NCI-H82 (cell line): ENCODE results near the gene CAMK1D.
A peak's percentile ranks its signal among the peaks of the same experiment; 100 is the strongest.
"Not testable (repeated sequence)": the region's sequence is repeated elsewhere in the genome, so short reads cannot be mapped to it uniquely, and the experiment has no call there.

Experiments
- DNase-seq: peaks from one replicate; lab custom pipeline; 2025; lab: John Stamatoyannopoulos, UW

Gene CAMK1D

GRCh38 chr10:12340937-12341336 is 8.4 kb upstream of the CAMK1D start:
- no peak for DNase-seq

DNA sequence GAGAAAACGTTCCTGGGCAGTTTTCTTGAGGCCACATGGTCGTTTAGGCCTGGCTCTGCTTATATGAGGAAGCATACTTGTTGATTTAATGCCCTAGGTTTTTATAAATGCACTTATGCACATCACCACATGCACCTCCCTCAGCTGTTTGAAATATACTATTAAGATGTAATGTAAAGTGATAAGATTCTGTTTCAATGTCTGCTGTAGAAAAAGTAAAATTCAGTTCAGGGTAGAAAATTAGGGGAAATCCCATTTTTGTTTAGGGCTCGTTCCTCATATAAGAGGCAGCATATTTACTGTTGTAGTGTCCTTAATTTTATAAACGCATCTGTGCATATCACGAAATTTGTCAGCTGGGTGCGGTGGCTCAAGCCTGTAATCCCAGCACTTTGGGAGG is 7.8 kb upstream of the CAMK1D start:
- no peak for DNase-seq

DNA sequence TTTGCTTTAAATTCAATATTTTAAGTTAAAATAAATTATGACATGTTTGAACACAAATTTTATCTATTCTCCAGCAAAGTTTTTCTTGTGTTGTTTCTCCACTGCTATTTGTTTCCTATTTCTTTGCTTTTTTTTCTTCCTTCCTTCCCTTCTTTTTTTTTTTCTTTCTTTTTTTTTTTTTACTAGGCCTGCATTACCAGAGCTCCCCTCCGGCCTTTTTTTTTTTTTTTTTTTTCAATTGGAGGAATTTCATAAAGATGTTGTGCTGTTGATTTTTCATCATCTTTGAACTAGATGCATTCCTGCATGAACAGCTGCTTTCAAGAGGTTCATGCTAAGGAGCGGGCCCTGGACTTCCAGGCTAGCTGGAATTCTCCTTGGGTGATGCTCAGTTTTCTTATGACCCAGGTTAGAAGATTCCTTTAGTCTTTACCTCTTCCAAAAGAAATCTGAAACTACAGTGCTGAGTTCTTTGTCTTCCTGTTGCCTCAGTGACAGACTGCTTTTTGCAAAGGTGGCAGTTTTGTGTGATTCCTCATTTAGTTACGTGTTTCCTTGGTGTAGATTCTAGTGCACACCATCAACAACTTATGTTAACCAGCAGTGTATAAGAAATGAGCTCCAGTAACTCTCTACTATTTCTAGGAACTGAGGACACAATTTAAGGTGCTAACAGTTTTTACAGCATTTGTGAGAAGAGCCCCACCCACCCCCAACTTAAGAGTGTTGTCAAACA is 4.8 kb upstream of the CAMK1D start:
- DNase-seq, result no peak

DNA sequence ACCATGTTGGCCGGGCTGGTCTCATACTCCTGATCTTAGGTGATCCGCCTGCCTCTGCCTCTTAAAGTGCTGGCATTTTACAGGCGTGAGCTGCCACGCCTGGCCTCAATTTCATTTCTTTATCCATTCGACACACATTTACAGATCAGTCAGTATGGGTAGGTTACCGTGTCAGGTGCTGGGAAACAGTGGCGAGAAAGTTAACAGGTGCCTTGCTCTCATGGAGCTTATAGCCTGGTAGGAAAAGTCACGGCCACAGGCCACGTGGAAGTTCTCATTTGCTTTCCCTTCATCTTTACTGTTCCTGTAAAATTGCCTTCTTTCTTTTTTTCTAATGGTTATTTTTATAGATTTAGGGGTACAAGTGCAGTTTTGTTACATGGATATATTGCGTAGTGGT is 2.6 kb upstream of the CAMK1D start:
- no peak for DNase-seq

GRCh38 chr10:12348294-12348869 is 965 bp upstream of the CAMK1D start:
- DNase-seq, result no peak

DNA sequence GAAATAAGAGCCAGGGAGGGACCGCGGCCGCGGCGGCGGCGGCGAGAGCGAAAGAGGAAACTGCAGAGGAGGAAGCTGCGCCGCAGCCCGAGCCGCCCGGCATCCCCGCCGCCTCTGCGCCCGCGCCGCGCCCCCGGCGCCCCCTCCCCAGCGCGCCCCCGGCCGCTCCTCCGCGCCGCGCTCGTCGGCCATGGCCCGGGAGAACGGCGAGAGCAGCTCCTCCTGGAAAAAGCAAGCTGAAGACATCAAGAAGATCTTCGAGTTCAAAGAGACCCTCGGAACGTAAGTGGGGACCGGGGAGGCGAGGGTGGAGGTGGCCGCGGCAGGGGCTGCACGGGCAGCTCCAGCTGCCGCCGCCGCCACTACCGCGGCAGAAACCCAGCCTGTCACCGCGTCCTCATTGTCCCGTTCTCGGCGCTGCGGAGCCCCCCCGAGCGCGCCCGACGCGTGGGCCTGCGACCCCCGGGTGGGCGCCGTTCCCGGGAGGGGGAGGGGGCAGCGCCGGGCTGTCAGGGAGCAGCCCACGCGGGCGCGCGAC is 351 bp downstream of the CAMK1D start:
- peak; percentile 19 for DNase-seq

DNA sequence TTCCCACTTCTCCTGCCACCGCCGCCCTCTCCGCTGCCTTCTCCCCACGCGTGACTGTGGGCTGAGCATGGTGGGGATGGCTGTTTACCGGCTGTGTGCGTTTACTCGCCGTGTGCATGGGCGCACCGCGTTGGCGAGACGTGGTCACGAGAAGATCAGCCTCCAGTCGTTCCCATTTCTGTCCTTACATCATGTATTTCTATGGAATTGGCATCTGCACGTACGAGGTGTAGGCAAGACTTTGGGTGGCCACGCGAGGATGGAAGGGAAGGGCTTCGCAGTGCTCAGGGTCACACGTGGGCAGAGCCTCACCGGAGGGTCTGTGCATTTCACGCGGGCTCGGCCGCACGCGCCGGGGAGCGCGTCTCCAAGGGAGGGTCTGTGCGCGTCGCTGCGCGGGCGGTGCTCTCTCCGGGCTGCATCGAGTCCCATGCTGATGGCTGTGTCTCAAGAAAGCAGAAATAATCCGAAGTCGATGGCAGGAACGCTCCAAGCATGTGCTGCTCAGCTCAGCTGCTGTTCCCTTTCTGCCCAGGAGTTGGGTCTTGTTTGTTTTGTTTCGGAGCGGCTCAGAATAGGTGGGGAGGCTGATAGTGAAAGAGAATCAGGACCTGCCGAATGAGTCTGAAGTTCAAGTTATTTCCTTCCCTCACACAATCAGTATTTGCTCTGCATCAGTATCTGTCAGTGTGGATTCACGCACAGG is 973 bp downstream of the CAMK1D start:
- peak; percentile 20 for DNase-seq

GRCh38 chr10:12350925-12351324 is 1.6 kb downstream of the CAMK1D start:
- no peak for DNase-seq

- no peak for DNase-seq
Observed at GRCh38 chr10:12351447-12351846, 2.1 kb downstream of the CAMK1D start.

DNA sequence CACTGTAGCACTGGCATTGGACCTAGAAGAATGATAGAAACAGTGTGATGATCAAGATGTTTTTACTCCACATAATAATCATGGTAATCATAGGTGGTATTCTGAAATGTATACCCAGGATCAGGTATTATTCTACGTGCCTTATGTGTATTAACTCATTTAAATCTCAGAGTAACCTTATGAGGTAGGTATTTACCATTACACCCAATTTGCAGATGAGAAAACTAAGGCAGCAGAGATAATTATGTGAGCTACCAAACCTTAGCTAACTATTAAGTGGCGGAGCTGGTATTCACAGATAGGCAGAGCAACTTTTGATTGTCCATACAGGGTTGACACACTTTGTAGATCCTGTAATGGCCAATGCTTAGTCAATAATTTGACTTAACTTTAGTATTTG is 2.5 kb downstream of the CAMK1D start:
- DNase-seq, result no peak

GRCh38 chr10:12353399-12354242 is 4.3 kb downstream of the CAMK1D start:
- DNase-seq, result no peak

DNA sequence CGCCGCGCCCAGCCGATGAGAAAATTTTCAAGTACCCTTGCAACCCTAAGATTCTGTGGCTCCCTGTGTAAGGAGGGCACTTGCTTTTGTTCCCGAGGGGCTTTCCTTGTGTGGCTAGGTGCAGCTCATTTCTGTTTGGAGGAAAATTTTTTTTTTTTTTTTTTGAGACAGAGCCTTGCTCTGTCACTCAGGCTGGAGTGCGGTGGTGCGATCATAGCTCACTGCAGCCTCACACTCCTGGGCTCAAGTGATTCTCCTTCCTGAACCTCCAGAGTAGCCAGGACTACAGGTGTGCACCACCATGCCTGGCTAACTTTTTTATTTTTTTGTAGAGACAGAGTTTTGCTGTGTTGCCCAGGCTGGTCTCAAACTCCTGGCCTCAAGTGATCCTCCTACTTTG is 5.3 kb downstream of the CAMK1D start:
- DNase-seq, result not testable (repeated sequence)

DNA sequence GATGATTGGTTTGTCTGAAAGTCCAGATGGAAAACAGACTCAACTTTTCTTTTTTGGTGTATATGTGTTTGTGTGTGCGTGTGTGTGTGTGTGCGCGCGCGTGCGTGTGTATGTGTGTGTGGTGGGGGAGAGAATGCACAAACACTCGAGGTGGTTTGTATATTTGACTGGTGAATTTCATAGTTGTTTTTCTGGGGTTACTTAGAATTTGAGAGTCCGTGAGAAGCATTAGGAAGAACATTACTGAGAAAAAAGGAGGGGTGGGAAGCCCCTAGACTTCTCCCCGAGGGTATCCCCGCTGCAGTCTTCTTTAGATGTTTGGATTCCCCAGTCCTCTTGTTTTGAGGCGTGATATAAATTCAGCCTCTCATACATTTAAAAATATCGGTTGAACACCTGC is 6.0 kb downstream of the CAMK1D start:
- DNase-seq, result no peak

GRCh38 chr10:12357525-12358151 is 8.3 kb downstream of the CAMK1D start:
- no peak for DNase-seq

DNA sequence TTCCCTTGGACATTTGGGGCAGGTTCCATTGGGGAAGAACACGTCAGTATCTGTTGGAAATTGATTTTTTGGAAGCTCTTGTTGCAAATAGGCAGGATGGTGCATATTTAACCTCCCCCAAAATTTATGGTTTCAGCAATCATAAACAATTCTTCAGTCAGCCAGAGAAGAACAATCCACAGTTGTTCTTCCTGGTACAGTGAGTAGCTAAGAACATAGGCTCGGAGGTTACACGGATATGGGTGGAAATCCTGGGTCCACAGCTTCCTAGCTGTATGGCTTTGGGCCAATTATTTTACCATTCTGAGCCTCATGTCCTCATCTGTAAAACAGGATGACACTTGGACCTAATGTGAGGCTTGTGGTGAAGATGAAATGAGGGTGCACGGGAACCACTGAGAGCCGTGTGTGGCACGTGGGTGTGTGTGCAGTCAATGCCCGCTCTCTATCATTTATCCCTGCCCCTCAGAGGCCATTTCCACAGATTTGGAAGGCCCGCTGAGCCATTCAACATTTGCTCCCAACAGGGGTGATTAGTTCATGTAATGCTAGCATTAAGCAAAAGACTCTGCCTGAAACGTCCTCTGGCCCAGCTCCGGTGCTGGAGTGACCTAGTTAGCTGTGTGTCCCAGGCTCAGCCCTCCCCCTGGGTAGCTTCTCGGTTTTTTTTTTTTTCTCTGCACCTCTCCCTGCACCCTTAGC is 9.7 kb downstream of the CAMK1D start:
- DNase-seq, result no peak

GRCh38 chr10:12360461-12360860 is 11.1 kb downstream of the CAMK1D start:
- no peak for DNase-seq

DNA sequence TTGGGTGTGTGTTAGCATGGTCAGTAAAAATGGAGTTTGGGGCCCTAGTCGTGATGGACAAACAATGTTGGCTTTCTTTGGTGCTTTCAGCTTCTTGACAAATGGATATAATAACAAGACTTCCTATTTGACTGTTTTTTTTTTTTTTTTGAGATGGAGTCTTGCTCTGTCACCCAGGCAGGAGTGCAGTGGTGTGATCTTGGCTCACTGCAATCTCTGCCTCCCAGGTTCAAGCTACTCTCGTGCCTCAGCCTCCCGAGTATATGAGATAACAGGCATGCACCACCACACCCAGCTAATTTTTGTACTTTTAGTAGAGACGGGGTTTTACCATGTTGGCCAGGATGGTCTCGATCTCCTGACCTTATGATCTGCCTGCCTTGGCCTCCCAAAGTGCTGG is 11.8 kb downstream of the CAMK1D start:
- not testable (repeated sequence) for DNase-seq

DNA sequence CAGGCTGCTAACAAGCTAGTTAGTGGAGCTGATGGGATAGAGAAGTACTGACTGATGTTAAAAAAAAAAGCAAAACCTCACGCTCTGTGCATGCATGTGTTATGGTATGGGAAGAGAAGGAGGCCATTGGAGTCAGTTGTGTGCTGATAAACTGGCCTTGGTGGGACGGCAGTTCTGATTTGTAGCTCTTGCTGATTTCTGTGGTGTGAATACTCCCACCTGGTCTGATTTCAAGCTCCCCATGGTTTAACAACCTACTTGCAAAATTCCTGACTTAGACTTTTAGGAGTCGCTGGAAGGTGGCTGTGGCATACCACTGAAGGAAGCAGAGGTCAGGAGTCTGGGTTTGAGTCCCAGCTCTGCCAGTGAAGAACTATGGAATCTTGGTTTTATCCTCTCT is 15.2 kb downstream of the CAMK1D start:
- DNase-seq, result no peak

- DNase-seq, result no peak
Observed at GRCh38 chr10:12367272-12367671, 17.9 kb downstream of the CAMK1D start.

DNA sequence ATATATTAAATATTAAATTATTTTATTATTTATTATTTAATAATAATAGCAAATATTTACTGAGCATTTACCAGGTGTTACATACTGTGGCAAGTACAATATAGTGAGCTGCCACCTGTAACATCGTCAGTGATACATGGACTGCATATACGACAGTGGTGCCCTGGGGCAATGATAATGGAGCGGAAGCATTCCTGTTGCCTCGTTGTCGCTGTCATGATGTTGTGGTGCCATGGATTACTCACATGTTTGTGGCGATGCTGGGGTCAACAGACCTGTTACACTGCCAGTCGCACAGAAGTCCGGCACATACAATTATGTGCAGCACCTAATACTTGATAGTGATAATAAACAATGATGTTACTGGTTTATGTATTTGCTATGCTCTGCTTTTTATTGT is 20.6 kb downstream of the CAMK1D start:
- DNase-seq, result no peak

- DNase-seq, result no peak
Observed at GRCh38 chr10:12372846-12373245, 23.5 kb downstream of the CAMK1D start.
